ENCODE measurements around the gene CYP2J2. TPM values are rescaled to one million over a fixed set of nuclear protein-coding genes. Genes with fewer than 3 reads are reported as not detected.
"Not testable (repeated sequence)": the region's sequence is repeated elsewhere in the genome, so short reads cannot be mapped to it uniquely, and the experiment has no call there.

CYP2J2 gene
- total RNA-seq, 1 donor from 2014 or later = not detected

DNA sequence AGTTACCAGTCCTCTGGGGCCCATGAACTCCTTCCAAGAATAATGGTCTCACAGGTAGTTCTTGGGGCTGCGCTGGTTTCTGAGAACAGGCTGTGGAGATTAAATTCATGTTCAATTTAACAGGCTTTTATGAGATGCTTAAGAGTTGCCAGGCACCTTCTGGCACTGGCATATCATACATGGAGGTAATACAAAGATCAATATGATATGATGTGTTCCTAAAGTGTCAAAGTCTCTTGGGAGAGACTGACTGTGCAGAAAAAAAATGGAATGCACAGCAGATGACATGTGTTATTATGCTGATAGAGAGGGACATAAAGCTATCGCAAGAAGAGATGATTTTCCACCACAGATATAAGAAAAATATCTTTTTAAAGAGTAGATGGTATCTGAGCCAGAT lies 6.8 kb downstream of the CYP2J2 start:
- no peak for DNase-seq

DNA sequence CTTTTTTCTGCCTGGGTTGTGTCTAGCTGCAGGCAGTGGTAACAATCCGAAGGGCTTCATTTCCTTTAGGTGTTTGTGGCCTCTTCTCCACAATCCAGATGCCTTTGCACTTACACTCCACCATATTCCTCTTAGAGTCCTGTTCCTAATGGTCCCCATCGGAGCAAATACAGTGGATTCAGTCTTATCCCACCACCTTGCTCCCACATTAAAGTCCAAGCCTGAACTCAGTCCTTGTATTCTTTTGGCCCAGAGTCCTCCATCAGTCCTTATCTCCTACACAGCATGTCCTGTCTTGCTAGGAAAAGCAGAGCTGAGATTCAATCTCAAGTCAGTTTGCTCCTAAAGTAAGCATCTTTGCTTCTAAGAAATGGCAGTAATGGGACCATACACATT lies 8.8 kb downstream of the CYP2J2 start:
- no peak for DNase-seq

DNA sequence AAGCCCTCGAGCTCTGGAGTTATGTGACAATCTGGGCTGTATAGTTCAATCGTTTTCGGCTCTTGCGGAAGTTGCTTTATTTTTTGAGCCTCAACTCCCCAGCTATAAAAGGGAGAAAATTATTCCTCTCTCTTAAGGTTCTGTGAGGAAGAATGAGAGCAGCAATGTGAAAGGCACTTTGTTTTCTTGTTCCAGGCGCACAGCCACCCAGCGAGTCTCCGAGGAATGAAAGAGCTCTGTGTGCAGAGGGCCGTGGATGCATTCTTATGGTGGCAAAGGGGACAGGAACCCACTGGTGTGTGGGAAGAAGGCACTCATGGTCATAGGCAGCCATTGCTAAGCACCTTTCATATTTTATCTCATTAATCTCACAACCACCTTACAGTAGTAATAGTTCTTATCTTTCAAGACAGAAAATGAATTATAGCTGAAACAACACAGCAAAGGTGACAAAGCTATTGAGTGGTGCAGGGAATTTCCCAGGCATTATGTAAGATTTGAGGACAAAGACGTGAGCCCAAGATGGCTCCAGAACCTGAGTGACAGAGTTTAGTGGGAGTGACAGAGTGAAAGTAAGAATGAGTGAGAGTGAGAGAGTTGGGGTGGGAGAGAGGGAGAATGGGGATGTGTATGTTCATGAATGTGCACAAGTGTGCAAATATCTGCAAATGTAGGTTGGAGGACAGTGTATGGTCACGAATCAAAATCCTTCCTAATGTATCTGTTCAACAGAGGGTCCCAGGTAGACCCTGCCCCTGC lies 9.4 kb downstream of the CYP2J2 start:
- no peak for DNase-seq

DNA sequence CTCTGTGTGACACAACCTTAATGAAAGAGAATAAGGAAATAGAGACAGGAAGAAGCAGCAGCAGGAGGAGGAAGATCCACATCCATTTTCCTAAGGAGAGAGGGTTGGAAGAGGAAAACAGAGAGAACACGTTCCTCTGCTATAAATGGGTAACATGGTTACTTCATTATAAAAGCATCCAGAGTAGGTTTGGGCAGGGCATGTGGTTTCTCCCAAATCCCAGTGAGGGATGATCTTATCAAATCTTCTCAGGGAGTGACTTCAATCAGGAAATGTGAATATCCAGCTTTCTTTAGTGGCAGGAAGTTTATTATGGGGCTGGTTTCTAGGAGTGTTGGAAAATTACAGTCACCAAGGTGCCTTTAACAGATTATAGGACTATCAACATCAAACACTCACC lies 11.1 kb downstream of the CYP2J2 start:
- no peak for DNase-seq

DNA sequence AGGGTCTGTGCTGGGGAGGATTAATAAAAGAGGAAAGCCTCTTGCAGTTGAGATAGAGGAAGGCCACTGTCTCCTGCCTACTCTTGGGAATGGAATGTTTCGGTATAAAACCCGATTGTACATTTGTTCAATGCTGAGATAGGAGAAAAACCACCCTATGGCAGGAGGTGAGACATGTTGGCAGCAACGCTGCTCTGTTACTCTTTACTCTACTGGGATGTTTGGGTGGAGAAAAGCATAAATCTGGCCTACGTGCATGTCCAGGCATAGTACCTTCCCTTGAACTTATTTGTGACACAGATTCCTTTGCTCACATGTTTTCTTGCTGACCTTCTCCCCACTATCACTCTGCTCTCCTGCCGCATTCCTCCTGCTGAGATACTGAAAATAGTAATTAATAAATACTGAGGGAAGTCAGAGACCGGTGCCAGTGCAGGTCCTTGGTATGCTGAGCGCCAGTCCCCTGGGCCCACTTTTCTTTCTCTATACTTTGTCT lies 11.7 kb downstream of the CYP2J2 start:
- not testable (repeated sequence) for DNase-seq

DNA sequence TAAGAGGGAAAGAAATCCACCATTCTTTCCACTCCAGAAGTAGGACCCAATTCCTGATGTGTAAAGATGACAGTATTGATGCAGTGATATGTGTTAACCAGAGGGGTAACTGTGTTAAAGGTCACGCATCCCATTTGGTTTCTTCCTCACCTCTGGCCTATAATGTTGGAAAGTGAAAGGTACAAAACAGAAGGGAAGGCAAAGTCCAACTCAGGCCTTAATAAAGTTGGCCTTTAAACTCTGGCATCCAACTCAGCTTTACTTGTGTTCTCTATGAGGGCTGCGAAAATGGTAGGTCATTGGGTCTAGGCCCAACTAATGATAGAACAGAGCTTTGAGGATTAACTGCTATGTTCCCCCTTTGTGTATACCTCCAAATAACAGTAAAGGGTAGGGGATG lies 17.9 kb downstream of the CYP2J2 start:
- no peak for DNase-seq

DNA sequence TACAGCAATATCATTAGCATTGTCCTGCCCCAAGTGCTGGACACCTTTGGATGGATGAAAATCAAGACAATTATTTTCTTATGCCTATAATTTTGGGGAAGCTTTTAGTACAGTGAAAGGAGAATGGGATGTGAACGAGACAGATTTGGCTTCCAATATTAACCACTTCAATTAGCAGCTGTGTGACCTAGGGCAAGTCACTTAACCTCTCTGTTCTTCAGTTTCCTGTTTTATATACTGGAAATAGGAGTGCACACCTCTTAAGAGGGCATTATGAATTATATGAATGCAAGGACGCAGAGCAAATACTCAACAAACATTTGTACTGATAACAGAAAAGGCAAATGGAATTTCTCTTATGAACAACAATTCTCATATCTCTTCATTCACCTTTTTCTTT lies 18.5 kb downstream of the CYP2J2 start:
- DNase-seq = no peak

DNA sequence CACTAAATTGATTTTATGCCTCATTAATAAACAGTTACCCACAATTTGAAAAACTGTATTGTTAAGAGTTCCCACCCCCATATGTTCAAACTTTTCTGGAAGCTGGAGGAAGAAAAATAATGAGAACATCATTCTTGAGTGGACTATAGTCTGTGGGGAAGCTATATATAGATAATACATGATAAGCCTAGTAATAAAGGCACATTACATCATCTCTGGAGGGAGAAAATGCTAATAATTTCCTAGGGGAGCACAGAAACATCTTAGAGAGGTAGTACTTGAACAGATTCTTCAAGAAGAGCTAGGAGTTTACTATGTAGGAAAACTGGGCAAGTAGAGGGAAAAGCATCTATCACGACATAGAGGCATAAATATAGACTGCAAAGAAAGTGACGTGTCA lies 19.6 kb downstream of the CYP2J2 start:
- no peak for DNase-seq

DNA sequence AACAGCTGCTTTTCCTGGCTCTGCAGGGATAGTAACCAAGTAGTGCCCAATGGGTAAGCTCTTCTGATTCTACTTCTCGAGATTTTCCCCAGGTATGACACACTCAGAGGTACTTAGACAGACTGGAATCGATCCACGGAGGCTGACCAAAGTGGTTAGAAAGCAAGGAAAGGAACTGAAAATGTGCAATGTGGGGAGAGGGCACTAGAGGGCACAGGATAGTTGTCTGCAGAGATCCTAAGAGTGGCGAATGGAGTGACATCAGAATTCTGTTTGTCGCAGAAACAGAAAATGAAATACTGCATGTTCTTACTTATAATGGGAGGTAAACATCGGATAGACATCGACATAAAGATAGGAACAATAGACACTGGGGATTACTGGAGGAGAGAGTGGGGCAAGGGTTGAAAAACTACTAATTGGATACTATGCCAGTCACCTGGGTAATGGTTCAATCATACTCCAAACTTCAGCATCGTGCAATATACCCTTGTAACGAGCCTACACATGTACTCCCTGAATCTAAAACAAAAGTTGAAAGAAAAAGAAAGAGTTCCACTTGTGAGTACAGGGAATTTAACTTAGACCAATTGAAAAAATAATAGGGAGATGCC lies 23.3 kb downstream of the CYP2J2 start:
- peak; percentile 50 for DNase-seq

DNA sequence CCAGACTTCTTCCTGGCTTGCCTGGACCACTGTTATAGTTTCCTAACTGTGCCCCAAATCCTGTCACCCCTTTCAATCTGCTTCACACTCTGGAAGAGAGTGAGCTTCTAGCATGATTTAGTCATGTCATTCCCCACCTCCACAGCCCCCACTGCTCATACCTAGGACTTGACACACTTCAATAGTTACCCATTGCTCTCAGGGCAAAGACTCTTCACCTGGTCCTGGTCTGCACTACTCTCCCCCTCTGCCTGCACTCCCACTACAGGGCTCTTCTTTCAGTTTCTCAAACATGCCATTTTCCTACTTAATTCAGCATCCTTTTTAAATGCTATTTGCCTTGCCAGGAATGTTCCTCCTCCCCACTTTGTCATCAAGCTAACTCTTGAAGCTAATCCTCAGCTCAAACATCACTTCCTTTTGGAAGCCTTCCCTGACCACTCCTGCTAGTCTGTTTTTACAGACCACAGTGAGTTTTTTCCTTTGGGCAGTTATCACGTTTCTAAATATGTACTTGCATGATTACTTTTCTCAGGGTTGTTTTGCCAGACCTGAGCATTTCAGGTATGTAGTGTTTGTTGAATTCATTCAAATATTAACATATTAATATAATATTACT lies 24.7 kb downstream of the CYP2J2 start:
- DNase-seq = no peak

DNA sequence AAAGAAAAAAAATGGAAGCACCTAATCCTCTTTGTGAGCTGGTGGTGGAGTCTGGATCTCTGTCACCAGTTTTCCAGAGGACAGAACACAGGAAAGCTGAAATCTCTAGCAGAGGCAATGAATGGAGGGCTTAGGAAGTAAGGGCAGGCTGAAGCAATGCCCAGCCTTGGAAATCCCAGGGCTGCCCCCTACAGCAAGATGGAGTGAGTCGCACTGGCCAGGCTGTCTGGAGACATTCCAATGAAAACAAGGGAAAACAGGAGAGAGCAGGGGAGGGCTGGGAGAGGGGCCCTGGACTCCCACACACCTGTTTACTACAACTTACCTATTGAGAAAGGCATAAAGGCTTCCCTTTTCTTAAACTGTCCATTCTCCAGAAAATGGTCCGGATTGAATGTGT lies 25.9 kb downstream of the CYP2J2 start:
- DNase-seq = no peak

DNA sequence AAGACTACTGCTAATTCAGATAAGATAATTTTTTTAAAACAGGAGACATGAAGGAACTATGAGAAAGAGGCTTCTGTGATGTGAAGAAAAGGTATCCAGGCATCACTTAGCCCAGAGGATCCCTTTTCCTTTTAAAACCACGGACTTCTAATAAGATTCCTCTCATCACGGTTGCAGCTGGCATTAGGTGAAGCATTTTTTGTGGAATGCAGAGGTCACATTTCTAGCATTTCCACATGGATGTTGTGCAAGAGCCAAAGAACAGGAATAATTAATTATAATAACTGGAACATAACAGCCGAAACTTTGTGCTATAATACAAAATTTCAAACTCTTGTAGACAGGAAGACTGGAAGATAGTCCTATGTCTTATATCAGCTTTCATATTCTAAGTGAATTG lies 27.6 kb downstream of the CYP2J2 start:
- DNase-seq = no peak

DNA sequence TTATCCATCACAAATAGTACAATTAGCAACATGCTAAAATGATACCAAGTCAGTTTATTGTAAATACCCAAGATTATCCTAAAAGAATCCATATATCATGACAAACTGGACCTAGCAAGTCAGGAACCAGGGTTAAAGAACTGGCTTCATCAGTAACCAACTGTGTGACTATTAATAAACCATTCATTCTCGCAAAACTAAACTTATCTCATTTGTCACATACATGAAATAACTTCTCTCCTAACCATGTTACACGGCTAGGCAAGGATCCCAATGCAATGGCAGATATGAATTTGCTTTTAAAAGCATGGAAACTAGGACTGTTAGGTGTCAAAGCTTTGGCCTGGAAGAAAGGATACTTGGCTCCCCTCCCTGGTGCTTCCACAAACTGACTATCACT lies 29.4 kb downstream of the CYP2J2 start:
- no peak for DNase-seq

DNA sequence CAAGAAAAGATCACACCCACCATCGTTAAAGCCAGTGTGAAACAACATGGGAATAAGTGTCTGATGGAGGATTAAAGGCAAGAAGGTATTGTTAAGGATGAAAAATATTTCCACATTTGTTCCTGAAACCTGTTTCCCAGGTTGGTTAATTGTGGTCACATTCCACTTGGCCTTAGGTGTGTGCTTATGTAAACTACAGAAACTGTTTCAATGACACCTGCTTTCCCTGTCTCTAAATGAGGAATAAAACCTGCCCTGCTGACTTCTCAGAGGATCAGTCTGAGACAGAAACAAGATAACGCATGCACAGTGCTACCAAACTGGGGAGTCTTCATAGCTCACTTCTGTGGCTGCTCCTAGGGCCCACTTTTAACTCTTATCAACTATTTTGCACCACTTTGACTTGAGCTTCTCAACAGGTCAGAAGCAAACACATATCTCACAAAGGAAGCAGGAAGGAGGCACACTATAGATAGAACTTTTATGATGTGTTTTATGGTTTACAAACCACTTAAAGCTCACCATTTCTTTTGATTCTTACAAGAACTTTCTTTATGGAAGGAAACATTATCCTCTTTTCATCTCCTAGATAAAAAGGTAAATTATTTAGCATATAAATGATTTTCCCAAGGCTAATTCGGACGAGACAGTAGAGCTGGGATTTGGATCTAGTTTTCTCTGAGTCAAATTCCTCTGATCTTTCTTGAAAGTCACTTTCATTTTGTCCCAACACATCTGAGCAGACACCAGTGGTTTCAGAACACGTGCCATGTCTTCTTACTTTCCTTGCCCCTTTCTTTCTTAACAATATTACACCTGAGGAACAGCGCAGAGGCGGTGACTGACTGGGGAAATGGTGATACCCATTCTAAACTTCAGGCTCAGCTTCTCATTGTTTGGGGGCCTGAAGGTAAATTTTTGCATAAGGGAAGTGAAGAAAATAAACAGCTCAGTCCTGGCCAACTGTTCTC lies 33.4 kb downstream of the CYP2J2 start:
- no peak for DNase-seq

DNA sequence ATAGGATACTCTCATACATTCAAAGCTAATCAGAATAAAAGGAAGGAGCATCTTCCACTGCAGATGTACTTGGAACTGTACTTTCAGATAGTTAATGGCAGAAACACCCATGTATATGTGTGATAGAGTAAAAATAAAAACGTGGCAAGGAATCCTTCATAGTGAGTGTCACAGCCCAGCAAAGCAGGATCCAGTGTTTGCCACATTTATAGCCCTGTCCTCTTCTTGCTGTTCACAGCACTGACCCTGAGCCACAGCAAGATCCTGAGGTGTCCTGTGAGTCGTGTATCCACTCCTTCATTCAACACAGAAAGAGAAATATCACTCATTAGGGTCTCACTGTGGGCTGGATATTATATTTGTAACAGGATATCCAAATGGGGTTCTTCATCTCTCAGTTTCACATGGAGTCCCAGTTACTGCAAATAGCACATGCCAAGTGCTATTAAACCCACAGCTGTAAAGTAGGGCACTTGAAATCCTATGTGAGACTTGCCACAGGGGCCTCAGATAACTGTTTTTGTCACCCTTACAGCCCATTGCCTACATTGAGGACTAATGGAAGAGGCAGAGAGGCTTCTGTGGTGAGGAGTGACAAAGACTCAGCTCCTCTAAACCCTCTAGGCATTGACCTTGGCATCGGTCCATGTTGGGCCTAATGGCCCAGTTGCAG lies 41.3 kb downstream of the CYP2J2 start:
- DNase-seq = no peak

DNA sequence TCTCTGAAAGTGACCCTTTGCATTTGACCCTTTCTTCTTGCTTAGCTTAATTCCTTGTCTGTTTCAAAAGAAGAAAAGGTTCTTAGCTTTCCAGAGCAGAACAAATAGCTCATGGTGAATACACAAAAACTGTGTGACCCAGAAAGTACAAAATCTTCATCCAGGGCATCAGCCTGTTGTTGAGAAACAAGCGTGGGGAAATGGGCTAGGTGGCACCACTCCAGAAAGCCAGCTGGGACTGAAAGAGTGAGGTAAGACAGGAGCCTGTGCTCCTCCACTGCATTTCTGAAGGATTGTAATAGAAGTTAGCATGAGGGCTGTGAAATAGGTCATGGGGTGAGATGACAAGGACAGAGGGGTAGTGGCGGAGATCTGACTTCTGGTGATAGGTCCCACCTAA lies 45.8 kb downstream of the CYP2J2 start:
- no peak for DNase-seq

DNA sequence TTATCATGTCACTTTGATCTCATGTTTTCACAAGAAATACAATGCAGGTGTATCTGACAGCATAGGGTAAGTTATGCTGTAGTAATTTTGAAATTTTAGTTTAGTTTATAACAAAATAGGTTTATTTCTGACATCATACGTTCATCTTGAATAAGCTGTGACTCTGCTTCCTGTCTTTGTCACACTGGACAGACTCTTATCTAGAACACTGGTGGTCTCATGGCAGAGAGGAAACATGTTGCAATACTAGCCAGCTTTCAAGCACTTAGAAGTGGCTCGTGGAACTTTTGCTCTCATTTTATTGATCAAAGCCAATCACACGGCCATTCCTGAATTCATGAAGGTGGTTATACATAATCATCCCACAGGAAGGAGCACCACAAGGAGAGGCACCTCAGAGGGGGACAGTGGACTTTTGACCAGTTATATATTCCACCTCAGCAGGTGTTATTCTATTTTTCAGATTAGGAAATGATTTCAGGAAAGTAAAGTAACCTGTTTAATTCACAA lies 46.5 kb downstream of the CYP2J2 start:
- DNase-seq = peak; percentile 67

DNA sequence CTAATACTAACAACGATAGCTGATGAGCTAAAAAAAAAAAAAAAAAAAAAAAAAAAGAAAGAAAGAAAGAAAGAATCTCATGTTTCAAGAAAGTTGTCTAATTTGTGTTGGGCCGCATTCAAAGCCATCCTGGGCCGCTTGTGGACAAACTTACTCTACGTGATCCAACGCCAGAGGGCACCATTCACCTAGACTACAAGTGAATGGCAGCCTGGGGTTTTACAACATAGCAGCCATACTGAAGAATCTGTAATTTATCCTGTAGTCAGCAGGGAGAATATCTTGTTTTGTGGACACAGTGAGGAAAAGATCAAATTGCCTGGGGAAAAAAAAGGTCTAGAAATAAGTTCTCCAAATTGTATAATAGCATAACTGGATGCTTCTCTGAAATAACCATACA lies 47.0 kb downstream of the CYP2J2 start:
- peak; percentile 83 for DNase-seq

DNA sequence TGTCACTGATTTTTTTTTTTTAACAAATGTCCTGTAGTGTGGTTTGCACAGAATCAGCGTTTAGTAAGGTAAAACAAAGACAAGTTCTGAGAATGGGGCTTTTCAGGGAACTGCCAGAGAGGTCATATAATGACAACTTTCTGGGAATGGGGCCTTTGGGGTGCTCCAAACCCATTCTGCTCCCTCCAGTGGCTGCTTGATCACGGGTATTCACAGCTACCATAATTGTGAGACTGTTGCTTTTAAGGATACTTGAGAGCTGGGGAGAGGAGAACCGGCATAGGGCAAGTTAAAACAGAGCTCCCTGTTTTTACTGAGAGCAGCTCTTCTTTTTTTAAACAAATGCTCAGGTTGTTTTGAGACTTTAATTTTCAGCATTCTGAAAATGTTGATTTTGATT lies 48.2 kb downstream of the CYP2J2 start:
- DNase-seq = no peak

DNA sequence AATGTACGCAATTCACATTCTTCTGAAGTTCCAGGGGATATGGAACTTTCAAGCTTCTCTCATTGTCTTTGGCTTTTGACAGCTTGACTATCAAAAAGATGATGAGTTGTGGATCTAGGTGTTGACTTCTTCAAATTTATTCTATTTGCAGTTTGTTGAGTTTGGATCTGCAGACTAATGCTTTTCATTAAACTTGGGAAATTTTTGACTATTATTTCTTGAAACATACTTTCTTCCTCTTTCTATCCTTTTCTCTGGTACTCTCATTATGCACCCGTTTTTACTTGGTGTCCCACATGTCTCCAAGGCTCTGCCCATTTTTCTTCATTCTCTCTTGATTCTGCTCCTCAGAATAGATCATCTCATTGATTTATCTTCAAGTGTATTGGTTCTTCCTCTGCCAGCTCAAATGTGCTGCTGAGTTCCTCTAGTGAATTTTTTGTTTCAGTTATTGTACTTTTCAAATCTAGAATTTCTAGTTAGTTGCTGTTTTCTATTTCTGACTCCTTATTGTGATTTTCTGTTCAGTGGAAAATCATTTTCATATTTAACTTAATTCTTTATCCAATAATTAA lies 49.4 kb downstream of the CYP2J2 start:
- DNase-seq = no peak

DNA sequence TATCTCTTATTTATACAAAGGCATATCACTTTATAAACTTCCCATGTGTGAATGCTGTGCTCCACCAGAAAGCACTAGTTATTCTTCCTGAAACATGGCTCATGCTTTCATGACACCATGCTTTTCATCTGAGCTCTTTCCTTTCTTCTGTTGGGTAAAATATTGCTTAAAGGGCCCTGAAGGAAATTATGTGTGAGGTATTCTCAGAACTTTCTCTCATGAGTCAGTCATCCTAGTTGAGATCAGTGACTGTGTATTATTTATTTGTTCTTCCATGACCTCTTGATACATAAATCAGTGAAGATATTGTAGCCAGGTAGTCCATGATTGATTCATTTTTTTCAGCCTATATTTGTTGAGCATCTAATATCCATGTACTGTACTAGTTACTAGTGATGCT lies 54.8 kb downstream of the CYP2J2 start:
- DNase-seq = no peak

DNA sequence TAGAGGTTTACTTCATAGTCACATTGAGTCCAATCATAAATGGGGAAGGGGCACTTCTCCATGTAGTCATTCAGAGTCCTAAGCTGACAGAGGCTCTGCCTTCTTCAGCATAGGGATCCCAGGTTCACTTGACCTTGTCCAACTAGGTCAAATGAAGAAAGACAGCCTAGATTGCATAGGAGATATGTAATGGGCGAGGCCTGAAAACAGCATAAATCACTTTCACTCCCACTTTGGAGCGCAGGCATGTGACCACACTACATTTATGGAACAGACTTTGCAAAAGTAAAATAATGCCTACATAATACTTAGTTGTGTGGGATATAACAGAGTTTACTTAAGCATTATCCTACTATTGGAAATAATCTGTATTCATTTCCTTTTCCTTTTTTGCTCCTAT lies 60.1 kb downstream of the CYP2J2 start:
- no peak for DNase-seq
